Rectal smooth muscle tissue (tissue), 1 donor: Measurements from ENCODE around the gene CDA.

Experiments used
- H3K27ac ChIP-seq: one replicate; pipeline ENCODE4 v1.7.0; 2013; ENCODE audit warnings: low read depth, low read length, inconsistent platforms
- H3K27me3 ChIP-seq: one replicate; pipeline ENCODE4 v1.7.0; 2013; ENCODE audit warnings: low read length; ENCODE audit not compliant: control insufficient read depth, insufficient read depth
- H3K36me3 ChIP-seq: one replicate; pipeline ENCODE4 v1.7.0; 2013; ENCODE audit warnings: low read length; ENCODE audit not compliant: control insufficient read depth, insufficient read depth
- H3K4me1 ChIP-seq: one replicate; pipeline ENCODE4 v1.7.0; 2013; ENCODE audit warnings: low read length; ENCODE audit not compliant: control insufficient read depth, insufficient read depth
- H3K4me3 ChIP-seq: one replicate; pipeline ENCODE4 v1.7.0; 2013; ENCODE audit warnings: low read length
- H3K9ac ChIP-seq: one replicate; pipeline ENCODE4 v1.7.0; 2013; ENCODE audit warnings: low read length

CDA gene

DNA sequence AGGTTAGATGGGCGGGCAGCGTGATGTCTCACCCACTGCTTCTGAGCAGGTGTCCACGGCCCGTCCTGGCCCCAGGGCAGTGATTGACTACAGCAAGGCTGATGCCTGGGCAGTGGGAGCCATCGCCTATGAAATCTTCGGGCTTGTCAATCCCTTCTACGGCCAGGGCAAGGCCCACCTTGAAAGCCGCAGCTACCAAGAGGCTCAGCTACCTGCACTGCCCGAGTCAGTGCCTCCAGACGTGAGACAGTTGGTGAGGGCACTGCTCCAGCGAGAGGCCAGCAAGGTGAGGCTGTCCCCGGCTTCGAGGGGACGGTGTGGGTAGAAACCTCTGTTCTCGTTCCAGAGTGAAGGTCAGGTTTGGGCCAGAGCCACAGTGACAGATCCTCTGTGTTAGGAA, 60.0 kb downstream of the CDA start:
- Histone ChIP-seq H3K27ac (no peak overlapping the region), H3K9ac (no peak overlapping the region), H3K27me3 (no peaks in the 10 kb centered on the region), H3K4me3 (no peak overlapping the region), H3K4me1 (no peaks in the 10 kb centered on the region), H3K36me3 (peaks cover 54% of the 10 kb centered on the region)

DNA sequence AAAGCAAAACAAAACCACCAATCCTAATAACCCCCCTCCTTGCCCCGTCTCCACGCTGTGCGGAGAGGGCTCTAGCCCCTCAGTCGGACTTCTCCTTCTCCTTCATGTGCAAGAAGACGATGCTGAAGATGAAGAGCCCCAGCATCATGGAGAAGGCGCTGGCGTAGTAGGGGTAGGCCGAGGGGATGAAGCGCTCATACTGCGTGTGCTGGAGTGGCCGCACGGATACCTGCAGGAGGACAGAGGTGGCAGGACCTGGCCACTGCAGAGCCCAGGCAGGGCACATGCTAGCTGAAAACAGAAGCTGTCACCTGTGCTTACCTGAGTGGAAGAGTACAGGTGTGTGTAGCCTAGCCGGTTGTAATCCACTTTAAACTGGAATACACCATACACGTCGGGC, 63.4 kb downstream of the CDA start:
- Histone ChIP-seq H3K4me1 (no peaks in the 10 kb centered on the region), H3K27ac (no peak overlapping the region), H3K36me3 (peaks cover 59% of the 10 kb centered on the region), H3K27me3 (no peaks in the 10 kb centered on the region), H3K4me3 (no peak overlapping the region), H3K9ac (no peak overlapping the region)

DNA sequence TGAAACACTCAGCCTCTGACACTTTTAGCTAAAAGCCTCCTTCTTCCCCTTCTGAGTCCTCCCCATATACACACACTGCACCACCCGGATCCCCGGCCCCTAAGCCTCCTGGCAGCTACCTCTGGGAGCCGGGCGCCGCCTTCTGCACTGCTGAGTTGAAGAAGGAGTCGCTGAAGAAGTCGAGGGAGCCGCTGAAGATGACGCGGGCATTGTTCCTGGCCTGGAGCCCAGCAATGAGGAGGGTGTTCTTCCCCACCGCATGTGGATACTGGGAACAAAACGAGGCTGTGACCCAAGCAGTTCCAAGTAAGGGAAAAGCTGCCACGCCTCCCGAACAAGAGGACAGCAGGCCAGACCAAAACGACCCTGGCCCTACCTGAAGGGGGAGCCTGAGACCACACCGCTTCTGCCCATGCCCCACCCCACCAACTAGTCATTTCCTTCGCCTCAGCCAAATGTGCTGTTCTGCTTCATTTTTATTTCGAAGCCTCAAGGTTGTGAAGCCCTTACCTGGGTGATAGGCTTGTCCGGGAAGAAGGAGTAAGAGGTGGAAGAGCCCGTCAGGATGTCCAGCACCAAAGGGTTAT, 65.3 kb downstream of the CDA start:
- H3K4me1 ChIP-seq, result no peaks in the 10 kb centered on the region
- peaks cover 51% of the 10 kb centered on the region for H3K36me3 ChIP-seq
- H3K4me3 ChIP-seq, result no peak overlapping the region
- H3K9ac ChIP-seq, result no peak overlapping the region
- H3K27me3 ChIP-seq, result no peaks in the 10 kb centered on the region
- H3K27ac ChIP-seq, result no peak overlapping the region

DNA sequence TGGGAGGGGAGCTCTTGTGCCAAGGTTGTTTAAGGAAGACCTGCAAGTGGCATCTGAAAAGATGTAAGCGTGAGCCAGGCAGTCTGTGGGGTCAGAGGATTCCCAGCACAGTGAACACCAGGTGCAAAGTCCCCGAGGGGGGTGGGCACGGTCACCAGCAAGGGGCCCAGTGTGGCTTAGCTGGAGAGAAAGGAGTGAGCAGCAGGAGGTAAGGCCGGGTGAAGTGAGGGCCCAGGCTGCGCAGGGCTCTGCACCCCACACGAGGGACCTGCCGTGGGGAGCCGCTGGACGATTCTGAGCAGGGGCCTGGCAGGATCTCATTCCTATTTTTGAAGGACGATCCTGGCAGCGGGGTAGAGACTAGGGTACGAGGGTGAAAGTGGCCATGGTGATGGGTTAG, 68.1 kb downstream of the CDA start:
- Histone ChIP-seq H3K27ac (no peak overlapping the region), H3K27me3 (no peaks in the 10 kb centered on the region)

GRCh38 chr1:20658166-20658915, 69.4 kb downstream of the CDA start:
- Histone ChIP-seq H3K9ac (no peak overlapping the region), H3K4me3 (no peak overlapping the region), H3K4me1 (peaks cover 11% of the 10 kb centered on the region), H3K27me3 (no peaks in the 10 kb centered on the region), H3K27ac (no peak overlapping the region), H3K36me3 (peaks cover 33% of the 10 kb centered on the region)

More for the DNA sequence above, 68.1 kb downstream of the CDA start:
- Histone ChIP-seq H3K4me3 (no peak overlapping the region), H3K9ac (no peak overlapping the region), H3K4me1 (peaks cover 8% of the 10 kb centered on the region), H3K36me3 (peaks cover 44% of the 10 kb centered on the region)

- peak overlapping the region; percentile 94 for H3K4me3 ChIP-seq
- H3K27ac ChIP-seq, result no peak overlapping the region
- H3K9ac ChIP-seq, result peak overlapping the region; percentile 59
- peaks cover 17% of the 10 kb centered on the region for H3K36me3 ChIP-seq
- H3K27me3 ChIP-seq, result no peaks in the 10 kb centered on the region
- H3K4me1 ChIP-seq, result peaks cover 11% of the 10 kb centered on the region
Observed at GRCh38 chr1:20660363-20660762, 71.5 kb downstream of the CDA start.

- H3K4me3 ChIP-seq, result peak overlapping the region; percentile 94
- H3K27ac ChIP-seq, result peak overlapping the region; percentile 50
- no peaks in the 10 kb centered on the region for H3K27me3 ChIP-seq
- peaks cover 13% of the 10 kb centered on the region for H3K36me3 ChIP-seq
- peaks cover 11% of the 10 kb centered on the region for H3K4me1 ChIP-seq
- H3K9ac ChIP-seq, result peak overlapping the region; percentile 59
Observed at GRCh38 chr1:20660847-20661206, 71.9 kb downstream of the CDA start.

DNA sequence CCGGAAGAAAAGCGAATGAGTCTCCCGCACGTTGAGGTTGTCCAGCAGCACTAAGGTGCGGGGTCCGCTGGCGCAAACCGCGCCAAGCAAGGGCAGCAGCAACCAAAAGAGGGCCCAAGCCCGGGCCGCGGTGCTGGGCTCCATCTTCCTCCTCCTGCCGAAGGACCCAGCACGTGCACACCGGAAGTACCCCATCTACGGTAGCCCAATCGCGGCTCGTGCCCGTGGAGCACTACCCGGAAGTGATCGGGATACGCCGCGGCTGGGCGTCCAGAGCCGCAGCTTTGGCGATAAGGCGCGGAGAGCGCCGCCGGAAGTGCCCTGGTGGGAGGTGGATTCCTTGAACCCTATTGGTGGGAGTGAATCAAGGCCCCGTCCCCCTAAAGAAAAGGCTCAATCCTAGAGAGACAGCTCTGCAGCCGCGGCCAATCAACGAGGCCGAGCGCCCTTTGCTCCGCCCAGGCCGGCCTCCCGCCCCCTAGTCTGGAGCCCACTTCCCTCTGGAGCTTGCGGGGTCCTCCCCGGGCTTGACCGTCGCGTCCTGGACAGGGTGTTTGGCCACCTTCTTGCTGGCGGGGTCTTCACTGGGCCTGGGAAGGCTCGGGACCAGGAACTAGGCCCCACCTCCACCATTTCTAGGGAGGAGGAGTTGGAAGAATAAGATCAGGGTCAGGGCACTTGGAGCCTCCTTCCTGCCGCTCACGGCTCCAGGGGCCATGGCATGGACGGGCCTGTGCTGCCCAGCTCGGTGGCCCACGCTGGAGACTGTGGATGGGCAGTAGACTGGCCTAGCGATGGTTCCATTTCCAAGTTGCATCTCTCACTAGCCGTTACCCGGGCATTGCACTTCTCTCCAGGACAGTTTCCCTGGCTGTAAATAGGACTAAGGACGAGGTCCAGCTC, 72.6 kb downstream of the CDA start, which contains the start of gene DDOST:
DDOST (minus strand) TSS at position 163 of the 903 bp plus-strand sequence; CDS start at position 144, 19 bp downstream.
- Histone ChIP-seq H3K4me1 (peaks cover 11% of the 10 kb centered on the region), H3K27me3 (no peaks in the 10 kb centered on the region), H3K4me3 (peak within 1 kb of the TSS; percentile 94), H3K9ac (peak within 1 kb of the TSS; percentile 59), H3K27ac (peak within 1 kb of the TSS; percentile 84), H3K36me3 (peaks cover 6% of the 10 kb centered on the region)

- Histone ChIP-seq H3K27me3 (no peaks in the 10 kb centered on the region), H3K4me1 (peaks cover 11% of the 10 kb centered on the region), H3K27ac (peak overlapping the region; percentile 84), H3K4me3 (peak overlapping the region; percentile 83), H3K36me3 (peaks cover 6% of the 10 kb centered on the region), H3K9ac (peak overlapping the region; percentile 35)
Observed at GRCh38 chr1:20662110-20662475, 73.2 kb downstream of the CDA start.

DNA sequence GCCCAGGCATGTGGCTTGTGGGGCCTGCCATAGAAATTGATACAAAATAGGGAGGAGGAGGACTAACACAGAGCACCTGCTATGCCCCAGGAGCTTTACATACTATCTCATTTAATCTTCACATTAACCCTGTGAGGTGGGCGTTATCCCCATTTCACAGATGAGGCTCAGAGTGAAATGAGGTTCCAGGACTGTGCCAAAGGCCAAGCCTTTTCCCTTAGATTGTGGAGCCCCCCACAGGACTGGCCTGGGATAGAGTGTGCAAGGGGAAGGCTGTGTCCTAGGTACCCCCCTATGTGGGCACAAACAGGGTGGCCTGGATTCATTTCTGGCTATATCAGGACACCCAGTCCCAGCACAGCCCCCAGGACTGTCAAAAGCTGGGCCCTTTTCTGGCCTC, 74.5 kb downstream of the CDA start:
- Histone ChIP-seq H3K36me3 (no peaks in the 10 kb centered on the region), H3K27me3 (no peaks in the 10 kb centered on the region), H3K4me3 (no peak overlapping the region), H3K9ac (no peak overlapping the region), H3K4me1 (peaks cover 11% of the 10 kb centered on the region), H3K27ac (no peak overlapping the region)

DNA sequence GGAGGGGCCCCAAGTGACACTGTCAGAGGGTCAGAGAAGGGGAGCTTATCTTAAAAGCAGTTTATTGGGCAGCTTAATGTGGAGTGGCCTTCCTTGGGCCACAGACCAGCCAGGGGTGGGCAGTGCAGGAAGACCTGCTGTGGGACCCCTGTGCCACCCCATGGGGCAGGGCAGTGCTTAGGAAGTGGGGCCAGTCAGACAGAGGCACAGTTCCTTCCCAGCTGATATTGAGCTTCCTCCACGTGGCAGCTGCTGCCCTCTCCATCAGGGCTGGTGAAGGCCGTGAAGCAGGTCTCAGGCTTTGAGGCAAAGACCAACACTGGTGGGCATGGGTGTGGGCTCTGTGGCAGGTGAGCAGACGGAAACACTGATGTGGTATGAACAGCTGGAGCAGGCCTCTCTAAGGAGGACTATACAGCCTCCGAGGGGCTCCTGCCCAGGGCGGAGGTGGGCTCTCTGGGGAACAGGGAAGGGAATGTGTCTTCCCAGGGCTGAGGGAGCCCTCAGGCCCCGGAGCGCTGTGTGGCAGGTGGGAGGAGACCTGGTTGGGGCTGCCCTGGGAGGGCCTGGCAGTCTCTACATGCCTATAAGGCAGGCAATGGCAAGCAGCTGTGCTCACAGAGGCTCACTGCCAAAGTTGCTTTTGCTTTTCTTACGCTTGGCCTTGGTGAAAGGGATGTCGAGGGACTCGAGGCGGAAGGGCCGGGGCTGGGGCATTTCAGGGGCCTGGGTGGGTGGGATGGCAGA, 75.2 kb downstream of the CDA start:
- Histone ChIP-seq H3K4me1 (peaks cover 11% of the 10 kb centered on the region), H3K9ac (no peak overlapping the region), H3K4me3 (no peak overlapping the region), H3K36me3 (no peaks in the 10 kb centered on the region), H3K27me3 (no peaks in the 10 kb centered on the region), H3K27ac (no peak overlapping the region)

- Histone ChIP-seq H3K36me3 (no peaks in the 10 kb centered on the region), H3K9ac (no peak overlapping the region), H3K27ac (no peak overlapping the region), H3K4me1 (peaks cover 4% of the 10 kb centered on the region), H3K27me3 (no peaks in the 10 kb centered on the region), H3K4me3 (no peak overlapping the region)
Observed at GRCh38 chr1:20665726-20666125, 76.8 kb downstream of the CDA start.
